CD14-positive monocyte (primary cell): Measurements from ENCODE around the gene RHBDL1. TPM values are rescaled to one million over a fixed set of nuclear protein-coding genes. Genes with fewer than 3 reads are reported as not detected.

Source experiments
- DNase-seq, 3 donors: peaks; one replicate each; pipeline ENCODE4 v3.0.0-alpha.2; 2011 to 2022
- H2AFZ ChIP-seq: 2 replicates; pipeline ENCODE4 v1.6.0; 2012; ENCODE audit warnings: mild to moderate bottlenecking, low read depth, low read length, inconsistent platforms; ENCODE audit not compliant: insufficient read depth, poor library complexity, severe bottlenecking
- H3K27ac ChIP-seq, 2 donors: 1 replicate in 1 of 2; 2 replicates in 1 of 2; pipeline ENCODE4 v1.5.1; 2012 to 2013; ENCODE audit warnings: low read length in 2 of 2, control low read depth in 1 of 2, inconsistent platforms in 1 of 2, low read depth in 1 of 2, mild to moderate bottlenecking in 1 of 2
- H3K27me3 ChIP-seq, 2 donors: one replicate each; pipeline versions ENCODE4 v1.6.0 to v1.6.1; 2011 to 2013; ENCODE audit warnings: low read length in 2 of 2; ENCODE audit not compliant: control insufficient read depth in 2 of 2, insufficient read depth in 2 of 2
- H3K36me3 ChIP-seq, 2 donors: replicated peaks in 1 of 2; 1 replicate in 1 of 2; 2 replicates in 1 of 2; pipeline versions ENCODE4 v1.5.1 to v1.6.1; 2012 to 2013; ENCODE audit warnings: low read length in 2 of 2, control low read depth in 1 of 2, inconsistent platforms in 1 of 2, mild to moderate bottlenecking in 1 of 2; ENCODE audit not compliant: insufficient read depth in 2 of 2, control insufficient read depth in 1 of 2
- H3K4me1 ChIP-seq, 2 donors: 1 replicate in 1 of 2; 2 replicates in 1 of 2; pipeline versions ENCODE4 v1.5.1 to v1.6.1; 2012 to 2013; ENCODE audit warnings: low read length in 2 of 2, control low read depth in 1 of 2, inconsistent platforms in 1 of 2, mild to moderate bottlenecking in 1 of 2, moderate library complexity in 1 of 2; ENCODE audit not compliant: insufficient read depth in 2 of 2, control insufficient read depth in 1 of 2
- H3K4me2 ChIP-seq: replicated peaks from 2 replicates; pipeline ENCODE3; 2012; ENCODE audit warnings: low read length, moderate library complexity, mild to moderate bottlenecking; ENCODE audit not compliant: poor library complexity, severe bottlenecking; ENCODE audit errors: extremely low read depth
- H3K4me3 ChIP-seq, 3 experiments: fragments of 200-600 bp in 1 of 3; sonication (generic) in 1 of 3; replicated peaks in 1 of 3; 1 replicate in 2 of 3; 2 replicates in 1 of 3; pipeline ENCODE4 v1.5.1; 2011 to 2013; ENCODE audit warnings: low read length in 3 of 3, mild to moderate bottlenecking in 3 of 3, control low read depth in 2 of 3, low read depth in 2 of 3, inconsistent platforms in 1 of 3, moderate library complexity in 1 of 3
- H3K79me2 ChIP-seq: 2 replicates; pipeline ENCODE4 v1.6.0; 2012; ENCODE audit warnings: mild to moderate bottlenecking, control low read depth, inconsistent platforms, low read length, moderate library complexity; ENCODE audit not compliant: insufficient read depth
- H3K9ac ChIP-seq: 2 replicates; pipeline ENCODE4 v1.6.0; 2017; ENCODE audit warnings: low read length, mild to moderate bottlenecking; ENCODE audit not compliant: insufficient read depth, poor library complexity, severe bottlenecking
- H3K9me3 ChIP-seq, 2 donors: replicated peaks in 1 of 2; 1 replicate in 1 of 2; 2 replicates in 1 of 2; pipeline versions ENCODE4 v1.5.1 to v1.6.1; 2012 to 2013; ENCODE audit warnings: low read length in 2 of 2, control low read depth in 1 of 2; ENCODE audit not compliant: control insufficient read depth in 1 of 2, insufficient read depth in 1 of 2
- H4K20me1 ChIP-seq: 2 replicates; pipeline ENCODE4 v1.6.0; 2012; ENCODE audit warnings: mild to moderate bottlenecking, low read length, control low read depth, moderate library complexity; ENCODE audit not compliant: insufficient read depth
- H3K27ac Mint-ChIP-seq, 7 donors: one replicate each; pipeline ENCODE4 v1.8.0; 2020; ENCODE audit warnings: mild to moderate bottlenecking in 7 of 7, mixed read lengths in 7 of 7, moderate library complexity in 6 of 7, inconsistent platforms in 2 of 7
- H3K27me3 Mint-ChIP-seq, 3 donors: one replicate each; pipeline ENCODE4 v1.8.0; 2021 to 2022; ENCODE audit warnings: low read depth in 3 of 3, mild to moderate bottlenecking in 3 of 3, mixed read lengths in 3 of 3, moderate library complexity in 3 of 3, inconsistent platforms in 1 of 3
- H3K36me3 Mint-ChIP-seq, 2 donors: one replicate each; pipeline ENCODE4 v1.8.0; 2020; ENCODE audit warnings: mixed read lengths in 2 of 2, inconsistent platforms in 1 of 2, mild to moderate bottlenecking in 1 of 2
- H3K4me1 Mint-ChIP-seq: one replicate; pipeline ENCODE4 v1.8.0; 2020; ENCODE audit warnings: mild to moderate bottlenecking, mixed read lengths
- H3K4me3 Mint-ChIP-seq, 2 donors: one replicate each; pipeline ENCODE4 v1.8.0; 2020; ENCODE audit warnings: mild to moderate bottlenecking in 2 of 2, mixed read lengths in 2 of 2, moderate library complexity in 1 of 2
- H3K9me3 Mint-ChIP-seq, 7 donors: one replicate each; pipeline ENCODE4 v1.8.0; 2020 to 2022; ENCODE audit warnings: mixed read lengths in 7 of 7, mild to moderate bottlenecking in 6 of 7, moderate library complexity in 6 of 7, inconsistent platforms in 2 of 7
- CTCF ChIP-seq: fragments of 200-600 bp; IDR thresholded peaks from one replicate; pipeline ENCODE4 v1.8.0; 2022; ENCODE audit warnings: antibody characterized with exemption, mild to moderate bottlenecking
- WGBS: methylation state at CpG from one replicate; pipeline ENCODE4 v1.1.5; 2013; ENCODE audit warnings: missing lambda C conversion rate; ENCODE audit not compliant: insufficient coverage; 5-methylcytosine and 5-hydroxymethylcytosine counted together
- intact Hi-C, 2 donors: fragments of 100-400 bp; cut with micrococcal nuclease; formaldehyde crosslinking; loops; one replicate each; pipeline versions ENCODE4 v1.15.0 to v1.15.1; 2023
- polyA plus RNA-seq, 3 donors: library from polyadenylated mRNA; depleted of rRNA in 1 of 3; unstranded in 2 of 3; stranded (reverse) in 1 of 3; fragments of 300-500 nt in 2 of 3; fragments of >200 nt in 1 of 3; fragmentation: Illumina TruSeq in 2 of 3; gene quantifications; 1 replicate in 2 of 3; 2 replicates in 1 of 3; pipeline ENCODE4 v1.2.3, GENCODE V29; 2012 to 2021

The RHBDL1 gene
- polyA plus RNA-seq, 3 donors, result 1.3 TPM; not detected in 2

- H3K36me3 Mint-ChIP-seq, result peaks cover 4 to 5% of the 10 kb centered on the region in 2 donors
- no peaks in the 10 kb centered on the region for H4K20me1 ChIP-seq
- intact Hi-C loops, result no loop called here
- H3K27me3 Mint-ChIP-seq, result peaks cover 60 to 89% (median 80%) of the 10 kb centered on the region in 3 donors
- no peak for TF ChIP-seq CTCF
- H3K36me3 ChIP-seq, result no peaks in the 10 kb centered on the region
- peak overlapping the region; percentile 76 for H3K4me2 ChIP-seq
- DNase-seq, result no peak
- no peak overlapping the region for H3K27ac Mint-ChIP-seq
- no peak overlapping the region for H3K4me3 ChIP-seq
- no peak overlapping the region for H3K27ac ChIP-seq
- H3K4me3 Mint-ChIP-seq, result peak overlapping the region in 1 of 2 donors; percentile 51
- no peak overlapping the region for H3K9ac ChIP-seq
- H3K4me1 Mint-ChIP-seq, result peaks cover 14% of the 10 kb centered on the region
- H3K9me3 Mint-ChIP-seq, result peaks cover 6 to 32% (median 8%) of the 10 kb centered on the region in 7 donors
- H3K9me3 ChIP-seq, result peaks cover 0 to 4% of the 10 kb centered on the region in 2 donors
- peaks cover 20 to 64% of the 10 kb centered on the region in 2 donors for H3K27me3 ChIP-seq
- H2AFZ ChIP-seq, result no peak overlapping the region
- H3K4me1 ChIP-seq, result peaks cover 21 to 30% of the 10 kb centered on the region in 2 donors
- H3K79me2 ChIP-seq, result no peaks in the 10 kb centered on the region
- 2% methylated on average over 18 of the region's 37 CpGs for WGBS
Observed at GRCh38 chr16:694863-695354, 19.4 kb downstream of the RHBDL1 start.

DNA sequence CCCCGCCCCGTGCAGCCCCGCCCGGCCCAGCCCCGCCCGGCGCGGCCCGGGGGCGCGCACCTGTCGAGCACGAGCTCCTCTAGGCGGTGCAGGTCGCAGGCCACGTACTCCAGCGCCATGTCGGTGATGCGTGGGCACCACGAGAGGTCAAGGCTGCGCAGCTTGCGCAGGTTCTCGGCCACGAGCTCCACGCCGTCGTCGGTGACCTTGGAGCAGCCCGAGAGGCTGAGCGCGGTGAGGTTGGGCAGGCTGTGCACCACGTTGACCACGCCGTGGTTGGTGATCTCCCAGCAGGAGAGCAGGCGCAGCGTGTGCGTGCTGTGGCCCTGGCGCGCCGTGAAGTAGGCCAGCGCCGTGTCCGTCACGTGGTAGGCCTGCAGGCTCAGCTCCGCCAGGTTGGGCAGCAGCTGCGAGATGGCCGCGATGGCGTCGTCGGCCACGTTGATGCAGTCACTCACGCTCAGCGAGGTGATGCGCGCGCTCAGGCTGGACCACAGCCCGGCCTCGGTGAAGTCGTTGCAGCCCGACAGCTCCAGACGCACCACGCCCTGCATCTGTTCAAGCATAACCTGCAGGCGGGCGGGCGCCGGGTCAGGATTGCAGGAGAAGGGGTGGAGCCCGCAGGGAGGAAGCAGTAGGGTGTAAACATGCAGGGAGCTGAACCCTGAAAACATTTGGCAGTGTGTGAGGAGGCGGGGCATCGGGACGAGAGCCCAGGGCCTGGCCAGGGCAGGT lies 20.1 kb downstream of the RHBDL1 start:
- Histone ChIP-seq H3K4me3 (peak overlapping the region; percentile 9 to 71 (median 33)), H3K9ac (peak overlapping the region; percentile 15), H3K4me1 (peaks cover 17 to 27% of the 10 kb centered on the region in 2 donors), H3K79me2 (no peaks in the 10 kb centered on the region), H3K27ac (no peak overlapping the region), H2AFZ (peak overlapping the region; percentile 75), H3K4me2 (peak overlapping the region; percentile 76), H3K9me3 (peaks cover 0 to 4% of the 10 kb centered on the region in 2 donors), H3K27me3 (peaks cover 23 to 70% of the 10 kb centered on the region in 2 donors), H3K36me3 (no peaks in the 10 kb centered on the region), H4K20me1 (no peaks in the 10 kb centered on the region)
- DNase-seq, result peak in 1 of 3 donors; percentile 27
- no peak for TF ChIP-seq CTCF
- peaks cover 6 to 32% (median 8%) of the 10 kb centered on the region in 7 donors for H3K9me3 Mint-ChIP-seq
- H3K4me1 Mint-ChIP-seq, result peaks cover 13% of the 10 kb centered on the region
- H3K36me3 Mint-ChIP-seq, result peaks cover 4 to 5% of the 10 kb centered on the region in 2 donors
- intact Hi-C loops, result no loop called here
- no peak overlapping the region for H3K27ac Mint-ChIP-seq
- 2% methylated on average over 68 of the region's 71 CpGs for WGBS
- H3K4me3 Mint-ChIP-seq, result peak overlapping the region; percentile 69 to 90
- H3K27me3 Mint-ChIP-seq, result peaks cover 64 to 94% (median 85%) of the 10 kb centered on the region in 3 donors
